HFF-Myc (cell line): ENCODE results near the gene CCIN.
"Not testable (repeated sequence)": the region's sequence is repeated elsewhere in the genome, so short reads cannot be mapped to it uniquely, and the experiment has no call there.

ENCODE experiments used
- DNase-seq: peaks from one replicate; pipeline ENCODE4 v3.0.0-alpha.2; 2011; ENCODE audit warnings: low read depth; ENCODE audit errors: extremely low read depth
- H3K4me3 ChIP-seq: replicated peaks from 2 replicates; pipeline ENCODE4 v1.5.1; 2011; ENCODE audit warnings: low read depth, mild to moderate bottlenecking, control low read depth, low read length
- CTCF ChIP-seq: IDR thresholded peaks from 2 replicates; pipeline ENCODE4 v1.5.1; 2012; ENCODE audit warnings: mild to moderate bottlenecking, low read depth, low read length, control low read depth; ENCODE audit errors: missing control alignments

CCIN gene

DNA sequence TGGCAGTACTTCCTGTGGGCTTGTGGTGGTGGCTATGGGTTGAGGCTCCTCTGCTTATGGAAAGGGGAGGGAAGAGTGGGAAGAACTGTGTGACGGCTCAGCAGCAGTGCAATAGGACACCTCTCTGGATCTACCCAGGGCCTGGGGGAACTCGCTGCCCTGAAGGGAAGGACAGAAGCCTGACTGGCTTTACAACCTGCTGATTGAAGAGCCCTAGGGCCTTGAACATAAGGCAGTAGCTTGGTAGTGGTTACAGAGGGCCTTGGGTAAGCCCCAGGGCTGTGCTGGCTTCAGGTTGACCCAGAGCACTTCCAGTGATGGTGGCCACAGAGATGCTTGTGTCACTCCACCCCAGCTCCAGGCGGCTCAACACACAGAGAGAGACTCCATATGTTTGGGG is 5.5 kb downstream of the CCIN start:
- no peak for DNase-seq
- TF ChIP-seq CTCF = no peak
- no peak overlapping the region for H3K4me3 ChIP-seq

DNA sequence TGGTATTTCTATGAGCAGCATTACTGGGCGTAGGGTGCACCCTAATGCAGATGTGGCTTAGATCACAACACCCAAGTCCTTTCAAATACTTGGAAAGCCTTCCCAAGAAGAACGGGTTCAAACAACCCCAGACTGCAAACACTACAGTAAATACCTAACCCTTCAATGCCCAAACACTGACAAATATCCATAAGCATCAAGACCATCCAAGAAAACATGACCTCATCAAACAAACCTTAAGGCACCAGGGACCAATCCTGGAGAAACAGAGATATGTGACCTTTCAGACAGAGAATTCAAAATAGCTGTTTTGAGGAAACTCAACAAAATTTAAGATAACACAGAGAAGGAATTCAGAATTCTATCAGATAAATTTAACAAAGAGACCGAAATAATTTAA is 6.0 kb downstream of the CCIN start:
- DNase-seq, H3K4me3 ChIP-seq: not testable (repeated sequence)

DNA sequence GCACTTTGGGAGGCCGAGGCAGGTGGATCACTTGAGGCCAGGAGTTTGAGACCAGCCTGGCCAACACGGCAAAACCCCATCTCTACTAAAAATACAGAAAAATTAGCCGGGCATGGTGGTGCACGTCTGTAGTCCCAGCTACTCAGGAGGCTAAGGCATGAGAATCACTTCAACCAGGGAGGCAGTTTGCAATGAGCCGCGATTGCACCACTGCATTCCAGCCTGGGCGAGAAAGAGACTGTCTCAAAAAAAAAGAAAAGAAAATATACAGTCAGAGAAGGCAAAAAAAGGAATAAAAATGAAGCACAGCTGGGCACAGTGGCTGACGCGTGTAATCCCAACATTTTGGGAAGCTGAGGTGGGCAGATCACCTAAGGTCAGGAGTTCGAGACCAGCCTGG is 7.3 kb downstream of the CCIN start:
- not testable (repeated sequence) for DNase-seq, H3K4me3 ChIP-seq

DNA sequence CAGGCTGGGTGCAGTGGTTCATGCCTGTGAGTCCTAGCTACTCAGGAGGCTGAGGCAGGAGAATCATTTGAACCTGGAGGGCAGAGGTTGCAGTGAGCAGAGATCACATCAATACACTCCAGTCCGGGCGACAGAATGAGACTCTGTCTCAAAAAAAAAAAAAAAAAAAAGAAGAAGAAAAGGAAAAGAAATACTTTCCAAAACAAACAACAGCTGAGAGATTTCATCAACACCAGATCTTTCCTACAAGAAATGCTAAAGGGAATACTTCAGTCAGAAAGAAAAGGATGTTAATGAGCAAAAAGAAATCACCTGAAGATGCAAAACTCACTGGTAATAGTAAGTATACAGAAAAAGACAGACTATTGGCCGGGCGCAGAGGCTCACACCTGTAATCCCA is 8.4 kb downstream of the CCIN start:
- TF ChIP-seq CTCF = no peak
- H3K4me3 ChIP-seq = no peak overlapping the region
- DNase-seq = no peak

GRCh38 chr9:36180243-36180642 is 11.1 kb downstream of the CCIN start:
- DNase-seq, H3K4me3 ChIP-seq: not testable (repeated sequence)

GRCh38 chr9:36187414-36187813 is 18.2 kb downstream of the CCIN start:
- TF ChIP-seq CTCF = no peak
- DNase-seq = no peak
- H3K4me3 ChIP-seq = no peak overlapping the region

GRCh38 chr9:36188212-36188611 is 19.0 kb downstream of the CCIN start:
- TF ChIP-seq CTCF = no peak
- DNase-seq = no peak
- no peak overlapping the region for H3K4me3 ChIP-seq

- no peak for DNase-seq
- TF ChIP-seq CTCF = no peak
Measured at GRCh38 chr9:36189976-36190375, 20.8 kb downstream of the CCIN start.

More at GRCh38 chr9:36189976-36190375, 20.8 kb downstream of the CCIN start:
- peak overlapping the region; percentile 89 for H3K4me3 ChIP-seq
